DND-41 (cell line): ENCODE results near the gene ESR2.

ENCODE experiments used
- ATAC-seq: fragments of 200-7000 bp; cut with Tn5 transposase; 3 replicates; pipeline ENCODE4 v1.9.1; 2021; ENCODE audit warnings: low read depth; ENCODE audit not compliant: insufficient read depth
- DNase-seq: peaks from one replicate; pipeline ENCODE4 v3.0.0-alpha.2; 2020
- H2AFZ ChIP-seq: 2 replicates; pipeline ENCODE4 v1.6.0; 2012; ENCODE audit warnings: low read depth, low read length
- H3K27ac ChIP-seq: 2 replicates; pipeline ENCODE4 v1.5.1; 2012; ENCODE audit warnings: low read length, inconsistent platforms
- H3K27me3 ChIP-seq: fragments of 200-600 bp; sonication (generic); 2 replicates; pipeline ENCODE4 v1.6.0; 2012; ENCODE audit warnings: low read length, mild to moderate bottlenecking, inconsistent platforms; ENCODE audit not compliant: insufficient read depth, poor library complexity
- H3K36me3 ChIP-seq: 2 replicates; pipeline ENCODE4 v1.5.1; 2012; ENCODE audit warnings: low read length, inconsistent platforms; ENCODE audit not compliant: insufficient read depth
- H3K4me1 ChIP-seq: 2 replicates; pipeline ENCODE4 v1.5.1; 2012; ENCODE audit warnings: mild to moderate bottlenecking, low read length; ENCODE audit not compliant: insufficient read depth
- H3K4me2 ChIP-seq: 2 replicates; pipeline ENCODE4 v1.6.0; 2012; ENCODE audit warnings: mild to moderate bottlenecking, moderate library complexity, low read length, inconsistent platforms; ENCODE audit not compliant: insufficient read depth
- H3K4me3 ChIP-seq, 2 experiments: fragments of 200-600 bp in 1 of 2; shearing (Covaris generic) in 1 of 2; 2 replicates each; pipeline ENCODE4 v1.5.1; 2012 to 2016; ENCODE audit warnings: inconsistent platforms in 2 of 2, low read length in 2 of 2, mild to moderate bottlenecking in 2 of 2, low read depth in 1 of 2, moderate library complexity in 1 of 2
- H3K79me2 ChIP-seq: 2 replicates; pipeline ENCODE4 v1.6.0; 2012; ENCODE audit warnings: low read length, inconsistent platforms; ENCODE audit not compliant: insufficient read depth
- H3K9ac ChIP-seq: 2 replicates; pipeline ENCODE4 v1.6.0; 2012; ENCODE audit warnings: low read depth, mild to moderate bottlenecking, inconsistent platforms, low read length, moderate library complexity
- H3K9me3 ChIP-seq: 2 replicates; pipeline ENCODE4 v1.5.1; 2012; ENCODE audit warnings: low read length, moderate library complexity, mild to moderate bottlenecking, inconsistent platforms; ENCODE audit not compliant: insufficient read depth, severe bottlenecking
- H4K20me1 ChIP-seq: 2 replicates; pipeline ENCODE4 v1.6.0; 2012; ENCODE audit warnings: low read length; ENCODE audit not compliant: insufficient read depth
- CTCF ChIP-seq: IDR thresholded peaks from 2 replicates; pipeline ENCODE4 v1.5.1; 2012; ENCODE audit warnings: borderline replicate concordance, low read length, moderate library complexity, mild to moderate bottlenecking; ENCODE audit not compliant: poor library complexity, severe bottlenecking; ENCODE audit errors: extremely low read depth
- EZH2 ChIP-seq: IDR thresholded peaks from 3 replicates; pipeline ENCODE4 v1.6.1; 2012; ENCODE audit warnings: borderline replicate concordance, low read depth, mild to moderate bottlenecking, moderate library complexity, low read length, inconsistent platforms; ENCODE audit not compliant: severe bottlenecking

The ESR2 gene

GRCh38 chr14:64114796-64115195 is 179.4 kb downstream of the ESR2 start:
- TF ChIP-seq CTCF (no peak), EZH2 (no peak)
- H3K27ac ChIP-seq: no peak overlapping the region
- no peaks in the 10 kb centered on the region for H3K4me1 ChIP-seq
- H3K36me3 ChIP-seq: peaks cover 69% of the 10 kb centered on the region
- no peaks in the 10 kb centered on the region for H4K20me1 ChIP-seq
- H3K79me2 ChIP-seq: no peaks in the 10 kb centered on the region
- no peak overlapping the region for H3K4me2 ChIP-seq
- DNase-seq: no peak
- H2AFZ ChIP-seq: no peak overlapping the region
- no peak overlapping the region for H3K9ac ChIP-seq
- no peak overlapping the region for H3K4me3 ChIP-seq
- H3K9me3 ChIP-seq: no peaks in the 10 kb centered on the region
- ATAC-seq: no peak
- no peaks in the 10 kb centered on the region for H3K27me3 ChIP-seq

- no peak for DNase-seq
- no peak for ATAC-seq
- H4K20me1 ChIP-seq: no peaks in the 10 kb centered on the region
- H3K9ac ChIP-seq: no peak overlapping the region
- H2AFZ ChIP-seq: no peak overlapping the region
- H3K27ac ChIP-seq: no peak overlapping the region
- H3K79me2 ChIP-seq: no peaks in the 10 kb centered on the region
- no peak for TF ChIP-seq CTCF
- no peaks in the 10 kb centered on the region for H3K4me1 ChIP-seq
- no peak overlapping the region for H3K4me2 ChIP-seq
- no peaks in the 10 kb centered on the region for H3K27me3 ChIP-seq
- H3K36me3 ChIP-seq: peaks cover 69% of the 10 kb centered on the region
- H3K4me3 ChIP-seq: no peak overlapping the region
- no peaks in the 10 kb centered on the region for H3K9me3 ChIP-seq
Observed at GRCh38 chr14:64114166-64114565, 180.0 kb downstream of the ESR2 start.

DNA sequence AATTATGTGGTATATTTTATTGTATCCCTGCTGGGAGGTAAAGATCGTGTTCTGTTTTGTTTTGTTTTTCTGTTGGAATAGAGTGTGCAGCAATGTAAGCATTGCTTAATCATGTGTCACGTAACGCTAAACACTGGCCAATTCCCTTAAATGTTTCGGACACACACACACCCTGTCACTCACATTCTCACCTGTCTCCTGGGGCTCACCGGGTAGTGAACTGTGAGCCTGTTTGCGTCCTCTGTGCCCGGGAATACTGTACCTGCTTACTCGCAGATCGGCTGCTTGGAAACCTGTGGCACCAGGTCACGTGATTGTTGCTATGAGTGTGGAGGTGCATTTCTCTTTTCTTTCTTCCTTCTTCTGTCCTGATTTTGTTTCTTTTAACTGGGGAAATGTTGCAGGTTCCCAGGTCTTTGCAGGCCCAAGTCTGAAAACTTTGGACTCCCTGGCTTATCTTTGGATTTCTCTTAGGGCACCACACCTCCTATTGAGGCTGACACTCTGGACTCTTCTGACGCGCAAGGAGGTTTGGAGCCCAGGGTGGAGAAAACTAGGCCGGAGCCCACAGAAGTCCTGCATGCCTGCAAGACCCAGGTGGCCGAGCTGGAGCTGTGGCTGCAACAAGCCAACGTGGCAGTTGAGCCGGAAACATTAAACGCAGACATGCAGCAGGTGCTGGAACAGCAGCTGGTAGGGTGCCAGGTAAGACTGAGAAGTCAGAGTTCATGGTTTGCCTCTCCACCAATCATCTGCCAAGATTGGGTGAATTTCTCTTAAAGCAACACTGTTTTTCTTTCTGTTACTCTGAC is 181.1 kb downstream of the ESR2 start:
- H3K9ac ChIP-seq: no peak overlapping the region
- H2AFZ ChIP-seq: no peak overlapping the region
- no peak overlapping the region for H3K27ac ChIP-seq
- no peaks in the 10 kb centered on the region for H4K20me1 ChIP-seq
- H3K79me2 ChIP-seq: no peaks in the 10 kb centered on the region
- H3K9me3 ChIP-seq: no peaks in the 10 kb centered on the region
- peaks cover 76% of the 10 kb centered on the region for H3K36me3 ChIP-seq
- TF ChIP-seq EZH2 (no peak), CTCF (no peak)
- DNase-seq (no peak), ATAC-seq (no peak)
- H3K4me3 ChIP-seq: no peak overlapping the region
- no peak overlapping the region for H3K4me2 ChIP-seq
- no peaks in the 10 kb centered on the region for H3K27me3 ChIP-seq
- H3K4me1 ChIP-seq: no peaks in the 10 kb centered on the region

DNA sequence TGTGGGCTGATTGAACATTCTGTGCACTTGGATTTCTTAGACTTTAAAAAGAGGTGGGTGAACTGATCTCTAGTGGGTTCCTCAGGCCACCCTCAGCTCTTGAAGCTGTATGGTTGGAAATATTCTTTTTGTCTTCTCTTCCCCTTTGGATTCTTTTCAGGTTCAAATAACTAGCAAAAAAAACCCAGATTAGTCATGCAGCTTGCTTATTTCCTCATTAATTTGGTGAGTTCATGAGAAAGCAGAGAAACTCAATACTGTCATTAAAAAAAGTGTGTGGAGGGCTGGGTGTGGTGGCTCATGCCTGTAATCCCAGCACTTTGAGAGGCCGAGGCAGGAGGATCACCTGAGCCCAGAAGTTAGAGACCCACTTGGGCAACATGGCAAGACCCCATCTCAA is 183.4 kb downstream of the ESR2 start:
- H3K79me2 ChIP-seq: no peaks in the 10 kb centered on the region
- peaks cover 79% of the 10 kb centered on the region for H3K36me3 ChIP-seq
- no peak overlapping the region for H3K27ac ChIP-seq
- ATAC-seq (no peak), DNase-seq (no peak)
- H3K4me2 ChIP-seq: no peak overlapping the region
- H3K9ac ChIP-seq: no peak overlapping the region
- no peaks in the 10 kb centered on the region for H3K27me3 ChIP-seq
- no peak overlapping the region for H3K4me3 ChIP-seq
- H3K4me1 ChIP-seq: no peaks in the 10 kb centered on the region
- no peak for TF ChIP-seq EZH2
- TF ChIP-seq CTCF: no peak
- no peak overlapping the region for H2AFZ ChIP-seq
- H4K20me1 ChIP-seq: no peaks in the 10 kb centered on the region
- no peaks in the 10 kb centered on the region for H3K9me3 ChIP-seq
